GM12872 (cell line): Measurements from ENCODE around the gene OXLD1.

ENCODE experiments used
- CTCF ChIP-seq: IDR thresholded peaks from 3 replicates; pipeline ENCODE4 v1.5.1; 2011; ENCODE audit warnings: low read depth, mild to moderate bottlenecking, low read length, moderate library complexity; ENCODE audit not compliant: insufficient read depth

OXLD1 gene

GRCh38 chr17:81675515-81676221, 9.3 kb upstream of the OXLD1 start:
- peak; percentile 56 for TF ChIP-seq CTCF

DNA sequence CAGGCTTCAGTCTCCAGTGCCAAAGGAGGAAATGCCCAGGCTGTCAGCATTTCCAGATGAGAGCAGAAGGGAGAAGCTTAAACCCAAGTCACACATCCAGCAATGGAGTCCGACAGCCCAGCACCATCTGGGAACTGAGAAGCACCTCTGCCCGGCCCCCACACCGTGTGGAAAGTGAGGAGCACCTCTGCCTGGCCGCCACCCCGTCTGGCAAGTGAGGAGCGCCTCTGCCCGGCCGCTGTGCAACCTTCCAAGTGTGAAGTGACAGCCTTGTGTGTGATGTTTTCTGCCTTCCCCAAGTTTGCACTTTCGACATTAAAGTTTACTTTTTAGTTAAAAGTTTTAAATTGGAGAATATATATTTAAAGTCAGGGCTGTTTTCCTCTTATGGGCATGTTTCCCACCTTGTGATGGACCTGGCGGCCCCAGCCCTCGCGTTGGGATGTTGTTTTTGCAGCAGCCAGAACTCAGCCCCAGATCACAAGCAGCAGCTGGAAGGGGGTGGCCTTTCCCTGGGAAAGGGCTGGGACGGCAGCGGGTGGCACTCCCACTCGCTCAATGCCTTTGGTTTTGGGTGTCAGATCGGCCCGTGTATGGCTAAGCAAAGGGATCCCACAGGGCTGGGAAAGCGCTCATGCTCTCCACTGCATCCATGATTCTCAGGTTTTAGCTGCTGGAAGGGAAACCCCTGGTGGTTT, 7.3 kb upstream of the OXLD1 start:
- no peak for TF ChIP-seq CTCF

GRCh38 chr17:81672954-81673353, 6.5 kb upstream of the OXLD1 start:
- TF ChIP-seq CTCF = no peak

GRCh38 chr17:81672504-81672903, 6.1 kb upstream of the OXLD1 start:
- TF ChIP-seq CTCF = no peak

GRCh38 chr17:81667754-81668153, 1.3 kb upstream of the OXLD1 start:
- TF ChIP-seq CTCF = no peak

DNA sequence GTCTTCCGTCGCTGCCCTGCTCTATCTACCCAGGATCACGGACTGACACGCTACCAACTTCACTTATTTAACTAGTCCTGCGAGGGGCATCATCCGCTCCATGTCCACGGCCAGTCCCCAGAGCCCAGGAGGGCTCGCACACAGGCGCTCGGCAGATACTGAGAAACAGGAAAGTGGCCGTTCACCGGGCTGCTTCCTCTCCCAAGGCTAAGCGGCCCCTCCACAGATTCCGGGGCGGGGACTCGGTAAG, 388 bp downstream of the OXLD1 start:
- TF ChIP-seq CTCF = no peak

DNA sequence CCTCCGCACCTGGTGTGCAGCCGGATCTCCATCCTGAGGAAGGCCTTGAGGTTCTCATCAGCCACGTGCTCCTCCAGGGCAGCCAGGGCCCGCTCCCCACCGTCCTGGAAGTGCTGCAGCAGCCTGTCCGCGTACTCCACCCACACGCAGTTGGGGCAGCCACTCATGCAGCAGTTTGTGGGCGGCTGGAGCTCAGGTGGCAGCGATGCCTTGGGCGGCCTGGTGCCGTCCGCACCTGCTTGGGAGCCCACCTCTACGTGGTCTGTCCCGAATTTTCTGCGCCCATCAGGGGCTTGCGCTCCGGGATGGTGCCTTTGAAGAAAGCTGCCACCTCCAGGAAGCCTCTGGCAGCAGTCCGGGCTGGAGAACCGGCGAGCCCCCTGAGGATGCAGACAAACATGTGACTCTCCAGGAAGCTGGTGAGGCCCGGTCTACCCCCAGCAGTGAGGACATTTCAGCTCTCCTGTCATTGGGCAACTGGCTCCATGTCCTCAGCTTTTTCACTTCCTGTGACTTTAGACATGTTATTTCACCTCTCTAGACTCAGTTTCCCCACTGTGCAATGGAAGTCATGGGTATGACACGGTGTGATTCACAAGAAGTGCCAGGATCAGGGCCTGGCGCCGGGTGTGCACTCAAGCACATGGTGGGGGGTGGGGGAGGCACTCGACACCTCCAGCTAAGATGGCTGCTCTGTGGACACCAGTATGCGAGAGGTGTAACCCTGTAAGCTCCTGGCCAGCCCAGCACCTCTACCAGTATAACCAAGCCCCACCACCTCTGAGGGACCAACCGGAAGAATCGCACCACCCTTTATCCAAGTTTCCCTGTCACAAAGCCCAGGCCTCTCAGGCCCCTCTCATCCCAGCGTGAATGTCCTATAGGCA, 957 bp downstream of the OXLD1 start:
- TF ChIP-seq CTCF = no peak
